GM21528 (cell line): ENCODE measurements around the gene GPR156.
"Not testable (repeated sequence)": the region's sequence is repeated elsewhere in the genome, so short reads cannot be mapped to it uniquely, and the experiment has no call there.

ENCODE experiments used
- ATAC-seq: cut with Tn5 transposase; IDR thresholded peaks from one replicate; pipeline ENCODE4 v1.9.1; 2021; ENCODE audit warnings: mild to moderate bottlenecking, moderate library complexity; ENCODE audit not compliant: unreplicated experiment, low FRiP score

Gene GPR156

DNA sequence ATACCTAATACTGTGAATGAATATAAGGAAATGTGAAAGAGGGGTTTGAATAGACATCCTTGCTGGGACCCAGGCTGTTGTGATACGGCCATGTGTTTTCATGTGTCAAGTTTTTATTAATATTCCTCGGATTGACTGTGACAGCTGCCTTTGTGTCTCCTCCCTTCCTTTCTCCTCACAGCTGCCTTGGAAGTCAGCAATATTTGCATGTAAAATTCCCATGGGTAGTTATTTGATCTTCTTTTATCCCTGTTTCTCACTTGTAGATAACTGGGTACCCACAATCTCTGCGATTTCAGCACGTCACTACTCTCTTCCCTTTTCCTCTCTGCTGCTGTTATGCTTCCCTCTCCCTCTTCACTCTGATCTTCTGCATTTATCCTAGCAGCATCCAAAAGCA is 9.4 kb downstream of the GPR156 start:
- no peak for ATAC-seq

GRCh38 chr3:120274739-120275167 is 10.3 kb downstream of the GPR156 start:
- no peak for ATAC-seq

DNA sequence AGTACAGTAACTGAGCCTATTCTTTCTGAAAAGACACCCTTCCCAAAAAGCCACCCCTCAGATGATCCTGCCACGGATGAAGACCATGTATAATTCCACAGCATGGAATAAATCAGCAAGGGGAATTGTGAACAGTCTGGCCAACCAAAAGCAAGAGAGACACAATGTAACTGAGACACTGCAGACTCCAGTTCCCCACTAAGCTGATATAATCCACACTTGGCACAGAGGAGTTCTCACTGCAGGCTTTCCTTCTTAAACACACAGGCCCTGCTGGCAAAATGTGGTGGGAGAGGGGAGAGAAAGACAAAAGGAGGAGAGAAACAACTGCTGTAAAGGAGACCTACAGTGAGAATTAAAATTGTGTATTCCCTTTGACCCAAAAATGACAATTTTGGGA is 12.7 kb downstream of the GPR156 start:
- ATAC-seq = no peak

DNA sequence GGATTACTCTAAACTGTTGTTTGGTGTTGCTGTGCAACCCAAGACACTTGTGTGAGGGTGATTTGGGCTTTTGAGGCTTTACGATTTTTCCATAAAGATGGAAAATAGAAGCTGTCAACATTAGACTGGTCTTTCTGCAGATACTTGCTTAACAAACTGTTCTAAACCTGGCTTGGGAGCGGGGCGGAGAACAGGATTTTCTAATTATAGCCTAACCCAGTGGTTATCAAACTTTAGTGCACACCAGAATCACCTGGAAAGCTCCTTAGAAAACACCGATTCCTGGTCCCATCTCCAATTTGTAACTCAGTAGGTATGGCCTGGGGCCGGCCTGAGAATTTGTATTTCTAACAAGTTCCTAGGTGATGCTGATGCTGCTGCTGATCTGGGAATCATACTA is 19.0 kb downstream of the GPR156 start:
- no peak for ATAC-seq

- ATAC-seq = no peak
These were observed 20.1 kb downstream of the GPR156 start for GRCh38 chr3:120264963-120265362.

- ATAC-seq = no peak
These were observed 21.2 kb downstream of the GPR156 start for GRCh38 chr3:120263792-120264191.

- no peak for ATAC-seq
These were observed 27.0 kb downstream of the GPR156 start for GRCh38 chr3:120258009-120258408.

GRCh38 chr3:120245386-120245785 is 39.6 kb downstream of the GPR156 start:
- ATAC-seq = no peak

DNA sequence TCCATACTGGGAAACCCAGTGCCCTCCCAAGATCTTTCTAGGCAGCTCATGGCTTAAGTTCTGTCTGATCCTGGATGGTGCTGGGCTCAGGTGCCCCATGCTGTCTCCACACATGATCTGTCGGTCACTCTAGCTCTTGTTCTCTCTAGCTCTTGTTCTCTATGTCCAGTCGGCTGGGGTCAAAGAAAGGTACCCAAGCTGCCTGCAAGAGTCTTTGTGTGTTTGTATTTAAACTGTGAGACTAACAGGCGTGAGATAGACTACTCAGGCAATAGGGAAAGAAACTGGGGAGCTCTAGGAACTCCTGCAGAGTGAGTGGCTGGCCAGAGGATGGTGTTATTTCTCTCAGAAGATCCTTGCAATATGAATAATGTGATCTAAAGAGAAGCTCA is 40.2 kb downstream of the GPR156 start:
- ATAC-seq = no peak

DNA sequence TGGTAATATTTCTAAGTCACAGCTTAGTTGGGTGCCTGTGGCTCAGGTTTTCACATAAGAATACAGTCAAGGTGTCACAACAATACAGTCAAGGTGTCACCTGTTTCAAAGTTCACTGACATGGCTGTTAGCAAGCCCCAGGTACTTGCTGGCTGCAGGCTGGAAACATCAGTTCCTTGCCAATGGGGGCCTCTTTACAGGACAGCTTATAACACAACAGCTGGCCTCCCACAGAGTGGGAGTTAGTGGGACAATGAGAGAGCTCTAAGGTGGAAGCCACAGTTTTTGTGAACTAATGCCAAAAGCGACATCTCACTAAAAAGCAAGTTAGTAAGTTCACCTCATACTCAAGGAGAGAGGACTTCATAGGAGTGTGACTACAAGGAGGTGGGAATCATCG is 45.4 kb downstream of the GPR156 start:
- ATAC-seq = no peak

- ATAC-seq = no peak
These were observed 57.2 kb downstream of the GPR156 start for GRCh38 chr3:120227710-120228347.

- ATAC-seq = no peak
These were observed 60.8 kb downstream of the GPR156 start for GRCh38 chr3:120224237-120224636.

DNA sequence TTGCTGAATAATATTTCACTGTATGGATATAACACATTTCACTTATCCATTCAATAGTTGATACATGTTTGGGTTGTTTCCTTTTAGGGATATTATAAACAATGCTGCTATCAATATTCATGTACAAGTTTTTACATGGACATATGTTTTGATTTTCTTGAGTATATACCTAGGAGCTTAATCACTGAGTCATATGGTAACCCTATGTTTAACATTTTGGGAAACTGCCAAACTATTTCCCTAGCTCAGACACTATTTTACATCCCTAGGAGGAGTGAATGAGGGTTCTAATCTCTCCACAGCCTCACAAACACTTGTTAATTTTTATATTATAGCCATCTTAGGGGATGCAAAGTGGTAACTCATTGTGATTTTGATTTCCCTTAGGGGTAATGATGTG is 66.0 kb downstream of the GPR156 start:
- no peak for ATAC-seq

GRCh38 chr3:120216633-120217032 is 68.4 kb downstream of the GPR156 start:
- not testable (repeated sequence) for ATAC-seq

- ATAC-seq = no peak
These were observed 70.8 kb downstream of the GPR156 start for GRCh38 chr3:120214176-120214575.

- no peak for ATAC-seq
These were observed 72.5 kb downstream of the GPR156 start for GRCh38 chr3:120212505-120212904.

- no peak for ATAC-seq
These were observed 75.6 kb downstream of the GPR156 start for GRCh38 chr3:120209425-120209824.

DNA sequence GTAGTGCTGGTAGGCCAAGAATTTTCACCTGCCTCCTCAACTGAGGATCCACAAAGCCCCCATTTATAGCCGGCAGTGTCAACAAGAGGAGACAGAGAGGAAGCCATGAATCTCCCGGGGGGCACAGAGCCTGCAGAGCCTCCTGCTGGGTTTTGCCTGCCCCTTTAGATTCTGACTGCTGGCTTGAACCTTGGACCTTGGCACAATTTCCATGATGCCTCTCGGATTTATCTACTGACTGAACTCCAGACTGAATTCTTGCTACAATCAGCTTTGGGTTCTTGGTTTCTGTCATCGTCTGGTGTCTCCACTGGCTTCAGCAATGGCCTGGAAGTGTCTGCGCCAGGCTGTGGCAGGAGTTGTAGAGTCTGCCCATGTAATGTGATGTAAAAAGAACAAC is 80.7 kb downstream of the GPR156 start:
- ATAC-seq = no peak

DNA sequence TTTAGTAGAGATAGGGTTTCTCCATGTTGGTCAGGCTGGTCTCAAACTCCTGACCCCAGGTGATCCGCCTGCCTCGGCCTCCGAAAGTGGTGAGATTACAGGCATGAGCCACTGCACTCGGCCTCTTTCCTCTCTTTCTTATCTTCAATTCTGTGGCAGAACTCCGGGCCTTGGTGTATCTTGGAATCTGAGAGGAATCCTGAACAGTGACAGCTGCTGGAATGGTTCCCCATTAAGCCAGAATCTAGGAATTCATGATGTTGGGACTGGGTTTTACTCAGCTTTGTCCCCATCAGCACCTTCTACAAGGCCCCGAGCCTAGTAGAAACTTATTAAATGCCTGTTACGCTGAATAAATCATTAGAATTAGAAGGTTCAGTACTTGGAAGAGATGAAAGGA is 81.4 kb downstream of the GPR156 start:
- no peak for ATAC-seq

DNA sequence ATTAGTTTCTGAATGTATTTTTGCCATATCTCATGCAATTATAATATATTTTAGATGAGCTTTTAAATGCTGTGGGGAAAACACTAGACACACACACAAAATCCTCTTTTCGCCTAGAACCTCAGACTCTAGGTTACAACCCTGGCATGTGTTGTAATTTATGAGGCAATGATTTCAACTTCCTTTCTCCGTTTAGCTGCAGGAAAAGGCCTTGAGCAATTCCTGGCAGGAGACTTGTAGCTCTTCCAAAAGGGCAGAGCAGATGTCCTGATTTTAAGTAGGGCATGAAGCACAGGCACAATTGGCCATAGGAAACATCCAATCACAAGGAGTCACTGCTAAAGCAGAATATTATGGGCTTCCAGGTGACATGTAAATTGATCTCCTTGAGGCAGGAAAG is 82.0 kb downstream of the GPR156 start:
- ATAC-seq = no peak

GRCh38 chr3:120202363-120202762 is 82.7 kb downstream of the GPR156 start:
- ATAC-seq = no peak

DNA sequence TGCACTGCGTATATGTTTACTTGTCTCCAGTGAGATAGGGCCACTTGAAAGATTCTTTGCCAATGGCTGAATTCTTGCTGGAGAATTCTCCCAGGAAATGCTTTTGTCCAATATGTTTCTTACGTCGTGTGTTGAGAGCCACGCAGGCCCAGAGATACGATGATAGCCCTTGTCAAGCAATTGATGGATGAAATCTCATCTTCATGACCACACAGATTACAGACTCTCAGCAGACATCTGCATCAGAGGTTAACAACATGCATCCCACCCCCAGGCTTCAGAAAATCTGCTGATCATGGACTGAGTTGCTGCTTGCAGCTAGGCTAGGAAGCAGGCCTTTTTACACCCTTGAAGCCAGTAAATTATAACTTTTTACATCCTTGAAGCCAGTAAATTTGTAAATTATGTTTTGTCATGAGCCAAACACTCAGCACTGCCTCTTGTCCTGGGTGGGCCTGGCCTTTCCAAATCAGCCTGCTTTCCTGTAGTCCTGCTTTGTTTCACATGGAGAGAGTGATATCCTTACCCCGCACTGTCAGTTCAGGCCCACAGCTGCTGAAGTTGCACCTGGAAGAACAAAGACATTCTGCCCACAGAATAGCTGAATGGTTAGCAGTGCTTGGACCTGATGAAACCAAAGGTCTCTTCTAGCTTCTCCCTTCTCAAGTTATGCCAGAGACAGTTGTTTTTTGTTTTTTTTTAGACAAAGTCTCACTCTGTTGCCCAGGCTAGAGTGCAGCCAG is 84.4 kb downstream of the GPR156 start:
- ATAC-seq = no peak
